ENCODE data around the gene PTPN4. TPM values are rescaled to one million over a fixed set of nuclear protein-coding genes. Genes with fewer than 3 reads are reported as not detected.
A peak's percentile ranks its signal among the peaks of the same experiment; 100 is the strongest.
"Not testable (repeated sequence)": the region's sequence is repeated elsewhere in the genome, so short reads cannot be mapped to it uniquely, and the experiment has no call there.

PTPN4 gene
- total RNA-seq, 1 donor from 2014 or later = 175 TPM

DNA sequence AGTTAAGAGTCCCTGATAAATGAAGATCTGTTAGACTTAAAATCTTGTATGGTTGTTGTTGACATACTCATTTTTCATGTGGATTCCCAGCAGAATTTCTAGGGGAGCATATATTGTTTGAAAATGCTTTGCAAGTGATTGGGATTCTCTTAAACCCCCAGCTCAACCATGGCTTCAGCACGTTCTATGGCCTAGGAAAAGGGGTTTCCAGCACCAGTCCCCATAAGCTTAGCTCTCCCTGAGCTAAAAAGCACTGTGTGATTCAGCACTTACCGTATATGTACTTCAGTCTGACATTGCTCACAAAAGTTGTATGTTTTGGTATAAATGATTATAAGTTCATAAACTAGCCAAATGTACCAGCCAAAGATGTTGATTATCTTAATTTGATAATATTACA is 173.1 kb downstream of the PTPN4 start:
- DNase-seq (ENCODE audit: low spot score in 2 of 2) = no peak
- FAIRE-seq = no peak

DNA sequence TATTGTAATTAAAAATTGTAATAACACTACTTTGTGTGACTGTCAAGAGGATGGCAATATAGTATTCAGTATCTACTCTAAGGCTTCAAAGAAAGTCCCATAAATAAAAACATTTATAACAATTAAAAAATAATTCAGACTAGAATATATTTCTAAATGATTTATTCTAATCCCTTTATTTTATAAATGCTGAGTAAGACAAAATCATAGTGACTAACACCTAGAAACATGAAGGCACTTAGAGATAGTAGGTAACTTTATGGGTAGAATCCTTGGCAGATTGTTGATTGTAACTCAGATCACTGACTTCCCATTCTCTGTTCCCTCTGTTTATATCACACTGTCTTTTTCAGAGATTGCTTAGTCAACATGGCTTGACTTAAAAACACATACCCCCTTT is 174.6 kb downstream of the PTPN4 start:
- FAIRE-seq = peak; percentile 19
- no peak for DNase-seq (ENCODE audit: low spot score in 2 of 2)

DNA sequence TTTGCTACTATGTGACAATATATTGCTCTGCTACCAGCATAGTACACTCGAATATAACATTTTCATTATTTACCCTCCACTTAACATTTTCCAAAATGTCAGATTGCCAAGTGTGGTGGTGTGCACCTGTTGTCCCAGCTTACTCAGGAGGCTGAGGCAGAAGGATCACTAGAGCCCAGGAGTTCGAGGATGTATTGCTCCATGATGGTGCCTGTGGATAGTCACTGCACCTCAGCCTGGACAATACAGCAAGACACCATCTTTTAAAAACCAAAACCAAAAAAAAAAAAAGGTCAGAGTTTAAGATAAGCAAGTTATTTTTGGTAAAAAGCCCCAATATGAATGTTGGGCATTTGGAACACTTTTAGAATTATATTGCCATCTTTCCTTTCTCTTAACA is 178.0 kb downstream of the PTPN4 start:
- DNase-seq (ENCODE audit: low spot score in 2 of 2) (no peak), FAIRE-seq (no peak)

DNA sequence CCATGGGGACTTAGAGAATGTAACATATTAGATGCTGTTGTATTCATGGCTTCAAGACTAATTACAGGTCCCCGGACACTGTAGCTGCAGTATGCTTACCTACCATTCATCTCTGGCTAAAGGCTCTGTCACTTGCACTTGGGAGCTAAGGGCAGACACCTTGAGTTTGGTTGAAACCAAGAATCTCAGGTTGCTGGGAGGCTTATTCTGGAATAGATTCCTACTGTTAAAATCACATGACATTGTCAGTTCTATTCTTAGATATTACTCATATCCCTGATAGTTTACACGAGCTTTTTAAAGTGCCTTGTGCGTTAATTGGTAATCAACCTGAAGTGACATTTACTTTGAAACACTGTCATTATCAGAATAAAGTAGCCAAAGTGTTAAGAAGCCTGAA is 180.2 kb downstream of the PTPN4 start:
- FAIRE-seq (no peak), DNase-seq (ENCODE audit: low spot score in 2 of 2) (no peak)

DNA sequence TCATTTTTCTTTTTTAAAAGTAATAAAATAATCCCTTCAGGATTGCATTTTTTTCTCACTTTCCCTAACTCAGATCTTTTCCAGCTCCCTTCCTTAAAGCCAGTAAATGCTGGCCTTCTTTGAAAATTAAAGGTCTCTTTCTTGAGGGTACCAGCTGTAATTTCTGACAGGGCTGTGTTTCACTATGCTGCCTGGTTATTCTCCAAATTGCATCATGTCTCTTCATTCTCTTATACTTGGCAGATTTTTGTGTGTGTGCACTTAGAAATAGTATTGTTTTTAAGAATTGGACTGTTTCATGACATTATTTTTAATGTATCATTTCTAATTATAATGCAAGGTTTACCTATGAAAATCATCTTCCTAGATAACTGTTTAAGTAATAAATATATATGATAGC is 181.1 kb downstream of the PTPN4 start:
- FAIRE-seq (peak; percentile 85), DNase-seq (ENCODE audit: low spot score in 2 of 2) (no peak)

DNA sequence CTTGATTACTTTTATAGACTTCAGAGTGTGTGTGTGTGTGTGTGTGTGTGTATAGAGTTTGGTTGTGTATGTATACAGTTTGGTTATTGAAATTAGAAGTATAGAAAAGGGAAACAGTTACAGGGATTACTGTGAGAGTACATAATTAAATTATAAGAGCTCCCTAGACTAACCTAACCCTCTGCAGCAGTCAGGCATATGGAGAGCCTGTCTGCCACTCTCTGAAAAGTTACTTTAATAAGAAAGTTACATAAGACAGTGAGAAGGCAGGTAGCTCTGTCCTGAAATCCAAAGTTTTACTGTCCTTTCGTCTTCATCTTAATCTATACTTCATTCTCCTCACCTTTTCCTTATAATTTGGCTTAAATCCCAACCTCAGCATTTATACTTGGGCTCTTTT is 181.7 kb downstream of the PTPN4 start:
- FAIRE-seq (no peak), DNase-seq (ENCODE audit: low spot score in 2 of 2) (no peak)

DNA sequence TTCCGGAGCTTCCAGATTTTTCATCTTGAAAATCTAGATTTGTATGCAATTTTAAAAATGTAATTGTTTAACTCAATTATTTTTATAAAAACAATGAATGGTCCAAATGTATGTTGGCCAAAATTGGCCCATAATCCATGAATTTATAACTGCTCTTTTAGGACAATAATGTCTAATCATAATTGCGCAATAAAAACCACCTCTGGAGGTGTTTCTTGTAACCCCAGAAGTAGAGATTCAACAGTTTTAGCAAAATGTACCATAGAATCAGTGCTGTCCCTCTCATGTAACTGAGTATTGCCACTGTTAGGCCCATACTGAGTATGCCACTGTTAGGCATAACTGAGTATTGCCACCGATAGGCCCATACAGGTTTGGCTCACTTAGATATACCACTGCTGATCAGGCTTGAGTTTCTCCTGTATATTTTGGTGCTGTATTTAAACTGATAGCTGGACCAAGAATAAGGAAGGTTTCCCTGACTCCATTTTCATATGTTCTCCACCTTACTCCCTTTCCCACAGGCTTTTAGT is 182.3 kb downstream of the PTPN4 start:
- FAIRE-seq (no peak), DNase-seq (ENCODE audit: low spot score in 2 of 2) (no peak)

DNA sequence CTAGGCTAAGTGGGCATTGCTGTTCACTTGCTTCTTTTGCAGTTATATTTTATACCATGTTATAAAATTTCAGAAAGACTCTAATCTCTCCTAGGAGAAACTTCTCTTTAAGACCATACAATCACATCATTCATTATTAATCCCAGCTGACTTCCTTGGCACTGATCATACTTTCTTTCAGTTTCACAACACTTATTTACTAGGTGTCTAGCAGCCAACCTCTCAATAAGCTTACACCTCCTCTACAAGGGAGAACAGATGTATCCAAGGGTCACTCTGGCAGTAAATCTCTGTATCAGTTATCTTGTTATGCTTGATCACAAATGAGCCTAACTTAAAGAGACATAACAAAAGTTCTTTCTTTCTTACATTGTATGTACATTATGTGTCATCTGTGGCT is 183.3 kb downstream of the PTPN4 start:
- FAIRE-seq (no peak), DNase-seq (ENCODE audit: low spot score in 2 of 2) (no peak)

DNA sequence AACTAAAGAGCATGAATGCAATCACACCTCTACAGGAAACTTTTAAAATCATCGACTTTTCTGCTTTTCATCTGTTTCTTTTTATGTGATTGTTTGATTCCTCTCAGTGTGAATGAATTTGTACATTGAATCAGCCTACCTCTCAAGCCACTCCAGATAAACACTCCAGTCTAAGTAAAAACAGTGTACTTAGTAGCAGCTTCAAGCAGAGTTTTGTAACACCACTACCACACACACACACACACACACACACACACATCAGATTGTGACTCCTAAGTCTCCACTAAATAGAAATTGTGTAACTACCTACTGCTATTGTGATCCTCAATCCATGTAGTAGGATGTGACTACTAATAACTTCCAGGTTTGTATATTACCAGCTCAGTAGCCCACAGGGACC is 187.8 kb downstream of the PTPN4 start:
- no peak for FAIRE-seq
- no peak for DNase-seq (ENCODE audit: low spot score in 2 of 2)

DNA sequence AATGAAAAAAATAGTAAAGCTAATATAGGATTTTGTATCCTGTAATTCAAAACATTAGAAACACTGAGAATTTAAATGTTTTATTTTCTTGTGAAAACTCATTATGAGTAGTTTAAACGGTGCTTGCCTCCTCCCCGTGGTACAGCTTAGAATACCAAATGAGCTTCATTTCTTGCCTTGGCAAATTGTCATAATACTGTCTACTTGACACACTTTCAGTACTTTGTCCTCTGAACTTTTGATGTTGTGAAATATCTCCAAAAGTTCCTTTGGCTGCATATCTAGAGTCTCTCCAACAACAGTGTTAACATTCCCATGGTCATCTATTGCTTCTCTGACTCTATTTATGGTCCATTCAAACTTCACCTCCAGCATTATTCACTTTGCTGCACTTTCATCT is 191.2 kb downstream of the PTPN4 start:
- FAIRE-seq = no peak
- no peak for DNase-seq (ENCODE audit: low spot score in 2 of 2)

DNA sequence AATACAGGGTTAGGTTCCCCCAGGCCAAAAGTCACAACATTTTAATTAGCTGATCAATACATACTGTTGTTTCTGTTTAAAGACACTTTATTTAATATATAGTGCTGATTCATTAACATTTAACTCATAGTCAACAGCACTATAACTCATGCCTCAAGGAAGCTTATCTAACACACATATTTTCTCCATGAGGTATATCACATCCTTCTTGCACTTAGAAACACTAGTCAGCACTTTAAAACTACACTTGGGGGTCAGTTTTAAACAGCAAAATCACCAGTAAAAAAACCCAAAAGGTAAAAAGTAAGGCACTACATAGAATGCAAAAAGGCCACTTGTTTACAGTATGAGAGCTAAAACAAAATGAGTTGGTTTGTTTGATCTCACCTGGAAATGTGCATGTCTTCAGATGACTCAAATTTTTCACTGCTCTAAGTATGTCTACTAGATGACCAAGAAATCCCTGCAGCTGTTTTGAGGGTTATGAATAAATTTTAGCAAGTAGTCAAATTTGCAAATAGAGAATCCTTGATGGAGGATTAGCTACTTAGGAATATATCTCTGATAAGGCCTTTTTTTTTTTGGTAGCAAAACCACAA is 199.0 kb downstream of the PTPN4 start:
- FAIRE-seq (no peak), DNase-seq (ENCODE audit: low spot score in 2 of 2) (no peak)

DNA sequence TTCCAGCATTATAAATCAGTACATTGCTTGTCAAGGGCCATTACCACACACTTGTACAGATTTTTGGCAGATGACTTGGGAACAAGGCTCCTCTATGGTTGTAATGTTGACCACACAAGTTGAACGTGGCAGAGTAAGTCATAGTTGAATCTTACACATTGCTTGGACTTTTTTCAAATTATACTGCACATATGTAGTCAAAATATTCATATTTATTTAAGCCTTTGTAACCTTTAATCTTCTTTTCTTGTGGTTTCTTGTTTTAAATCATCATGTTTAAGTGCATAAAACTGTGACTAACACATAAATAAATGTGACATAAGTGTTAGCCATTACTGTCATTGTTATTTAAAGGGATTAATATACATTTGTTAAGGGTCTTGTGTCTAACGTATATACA is 201.1 kb downstream of the PTPN4 start:
- no peak for DNase-seq (ENCODE audit: low spot score in 2 of 2)
- no peak for FAIRE-seq

DNA sequence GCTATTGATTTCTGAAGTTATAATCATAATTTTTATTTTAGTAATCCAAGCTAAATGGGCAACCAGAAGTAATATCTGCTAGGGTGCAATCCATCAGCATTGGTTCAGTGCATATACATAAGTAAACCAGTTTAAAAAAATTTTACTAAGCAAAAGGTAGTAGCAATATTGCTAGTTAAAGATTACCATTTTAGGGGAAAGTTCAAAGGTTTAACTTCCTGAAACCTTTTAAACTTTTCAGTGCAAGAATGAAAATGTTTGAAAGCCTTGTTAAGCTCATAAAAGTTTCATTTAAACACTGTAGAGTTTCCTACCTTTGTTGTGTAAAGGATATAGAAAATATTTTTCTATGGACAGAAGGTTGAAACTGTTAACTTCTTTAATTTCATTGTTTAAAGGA is 222.2 kb downstream of the PTPN4 start:
- DNase-seq (ENCODE audit: low spot score in 2 of 2) (no peak), FAIRE-seq (no peak)

DNA sequence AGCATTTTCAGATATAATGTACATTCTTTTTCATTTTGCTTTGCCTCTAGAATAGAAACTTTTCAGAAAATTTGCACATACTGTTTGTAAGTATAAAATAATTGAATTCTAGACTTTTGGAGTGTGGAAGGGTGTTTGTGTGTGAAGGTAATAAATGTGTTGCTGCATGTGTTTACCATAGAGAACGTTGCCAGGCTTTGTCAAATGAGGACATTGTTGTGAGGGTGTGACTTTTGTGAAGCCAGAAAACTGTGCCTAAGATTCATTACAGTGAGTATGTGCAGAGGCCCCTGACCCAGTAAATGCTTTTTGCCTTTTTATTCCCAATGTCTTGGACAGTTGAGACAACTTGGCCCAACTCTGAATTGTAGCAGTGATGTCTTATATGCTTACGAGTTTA is 222.8 kb downstream of the PTPN4 start:
- DNase-seq (ENCODE audit: low spot score in 2 of 2) (no peak), FAIRE-seq (no peak)

DNA sequence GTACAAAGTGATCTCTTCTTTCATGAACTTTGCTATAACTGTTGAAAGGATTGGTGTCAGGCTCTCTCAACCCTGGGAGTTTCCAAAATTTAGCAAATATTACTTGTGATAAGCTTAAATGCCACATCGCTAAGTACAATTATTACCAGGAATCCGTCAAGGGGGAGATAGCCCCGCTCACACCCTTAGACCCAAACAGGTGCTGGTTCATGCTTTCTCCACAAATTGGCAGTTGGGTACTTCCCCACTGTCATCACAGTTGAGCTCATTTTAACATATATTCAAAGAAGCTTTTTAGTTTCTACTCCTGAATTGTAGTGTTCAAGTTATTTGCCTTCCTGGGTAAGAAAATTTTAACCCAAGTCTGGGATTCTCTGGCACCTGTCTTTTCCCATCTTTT is 223.4 kb downstream of the PTPN4 start:
- DNase-seq (ENCODE audit: low spot score in 2 of 2) (no peak), FAIRE-seq (no peak)

DNA sequence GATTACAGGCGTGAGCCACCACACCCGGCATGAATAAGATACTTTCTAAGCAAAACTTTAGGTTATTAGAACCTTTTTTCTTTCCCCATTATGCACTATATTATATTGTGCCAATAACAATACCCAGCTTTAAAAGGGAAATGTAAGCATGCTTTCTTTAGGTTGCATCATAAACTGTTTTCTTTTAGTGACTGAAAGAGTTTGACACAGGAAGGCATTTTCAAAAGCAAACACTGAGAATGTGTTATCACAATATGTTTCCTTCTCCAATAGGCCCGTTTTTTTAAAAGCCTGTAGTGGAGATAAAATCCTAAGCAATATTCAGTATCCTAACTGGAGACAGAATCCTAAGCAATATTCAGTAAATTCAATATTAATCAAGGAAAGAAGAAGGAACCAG is 236.4 kb downstream of the PTPN4 start:
- no peak for FAIRE-seq

DNA sequence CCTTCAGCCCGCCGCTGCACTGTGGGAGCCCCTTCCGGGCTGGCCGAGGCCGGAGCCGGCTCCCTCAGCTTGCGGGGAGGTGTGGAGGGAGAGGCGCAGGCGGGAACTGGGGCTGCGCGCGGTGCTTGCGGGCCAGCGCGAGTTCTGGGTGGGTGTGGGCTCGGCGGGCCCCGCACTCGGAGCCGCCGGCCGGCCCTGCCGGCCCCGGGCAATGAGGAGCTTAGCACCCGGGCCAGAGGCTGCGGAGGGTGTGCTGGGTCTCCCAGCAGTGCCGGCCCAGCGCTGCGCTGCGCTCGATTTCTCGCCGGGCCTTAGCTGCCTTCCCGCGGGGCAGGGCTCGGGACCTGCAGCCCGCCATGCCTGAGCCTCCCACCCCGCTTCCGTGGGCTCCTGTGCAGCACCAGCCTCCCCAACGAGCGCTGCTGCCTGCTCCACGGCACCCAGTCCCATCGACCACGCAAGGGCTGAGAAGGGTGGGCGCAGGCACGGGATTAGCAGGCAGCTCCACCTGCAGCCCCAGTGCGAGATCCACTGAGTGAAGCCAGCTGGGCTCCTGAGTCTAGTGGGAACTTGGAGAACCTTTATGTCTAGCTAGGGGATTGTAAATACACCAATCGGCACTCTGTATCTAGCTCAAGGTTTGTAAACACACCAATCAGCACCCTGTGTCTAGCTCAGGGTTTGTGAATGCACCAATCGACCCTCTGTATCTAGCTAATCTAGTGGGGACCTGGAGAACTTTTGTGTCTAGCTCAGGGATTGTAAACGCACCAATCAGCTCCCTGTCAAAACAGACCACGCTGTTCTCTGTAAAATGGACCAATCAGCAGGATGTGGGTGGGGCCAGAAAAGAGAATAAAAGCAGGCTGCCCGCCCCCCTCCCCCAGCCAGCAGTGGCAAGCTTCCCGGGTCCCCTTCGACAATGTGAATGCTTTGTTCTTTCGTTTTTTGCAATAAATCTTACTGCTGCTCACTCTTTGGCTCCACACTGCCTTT is 237.5 kb downstream of the PTPN4 start:
- DNase-seq (ENCODE audit: low spot score in 2 of 2); FAIRE-seq: not testable (repeated sequence)

More for the DNA sequence above, 236.4 kb downstream of the PTPN4 start:
- DNase-seq (ENCODE audit: low spot score in 2 of 2) = no peak

DNA sequence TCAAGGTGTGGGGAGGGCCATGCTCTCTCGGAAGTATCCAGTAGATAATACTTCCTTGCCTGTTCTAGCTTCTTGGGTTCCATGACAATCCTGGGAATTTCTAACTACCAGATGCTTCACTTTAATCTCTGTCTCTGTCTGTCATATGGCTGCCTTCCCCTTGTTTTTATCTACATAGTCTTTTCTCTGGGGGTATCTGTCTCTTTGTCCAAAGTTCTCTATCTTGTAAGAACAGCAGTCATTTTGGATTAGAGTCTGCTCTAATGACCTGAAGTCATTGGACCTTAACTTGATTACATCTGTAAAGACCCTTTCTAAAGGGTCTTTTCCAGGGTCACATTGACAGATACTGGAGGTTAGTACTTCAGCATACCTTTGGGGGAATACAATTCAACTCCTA is 241.7 kb downstream of the PTPN4 start:
- FAIRE-seq (no peak), DNase-seq (ENCODE audit: low spot score in 2 of 2) (no peak)

DNA sequence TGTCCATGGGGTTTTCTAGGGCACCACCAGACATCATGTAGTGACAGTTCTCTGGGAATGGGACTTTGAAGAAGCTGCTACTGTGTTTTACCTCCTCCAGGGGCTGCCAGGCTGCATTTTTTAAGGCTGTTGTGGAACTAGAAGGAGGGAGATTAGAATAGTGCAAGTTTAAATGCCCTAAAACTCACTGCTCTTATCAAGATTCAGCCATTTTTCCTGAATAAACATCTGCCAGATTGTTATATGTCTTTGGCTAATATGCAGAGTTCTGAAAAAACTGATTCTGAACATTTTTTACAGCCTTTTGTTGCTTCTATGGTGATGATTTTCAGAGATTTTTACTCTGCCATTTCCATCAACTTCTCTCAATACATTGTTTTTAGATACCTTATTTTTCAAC is 244.5 kb downstream of the PTPN4 start:
- FAIRE-seq (no peak), DNase-seq (ENCODE audit: low spot score in 2 of 2) (no peak)

DNA sequence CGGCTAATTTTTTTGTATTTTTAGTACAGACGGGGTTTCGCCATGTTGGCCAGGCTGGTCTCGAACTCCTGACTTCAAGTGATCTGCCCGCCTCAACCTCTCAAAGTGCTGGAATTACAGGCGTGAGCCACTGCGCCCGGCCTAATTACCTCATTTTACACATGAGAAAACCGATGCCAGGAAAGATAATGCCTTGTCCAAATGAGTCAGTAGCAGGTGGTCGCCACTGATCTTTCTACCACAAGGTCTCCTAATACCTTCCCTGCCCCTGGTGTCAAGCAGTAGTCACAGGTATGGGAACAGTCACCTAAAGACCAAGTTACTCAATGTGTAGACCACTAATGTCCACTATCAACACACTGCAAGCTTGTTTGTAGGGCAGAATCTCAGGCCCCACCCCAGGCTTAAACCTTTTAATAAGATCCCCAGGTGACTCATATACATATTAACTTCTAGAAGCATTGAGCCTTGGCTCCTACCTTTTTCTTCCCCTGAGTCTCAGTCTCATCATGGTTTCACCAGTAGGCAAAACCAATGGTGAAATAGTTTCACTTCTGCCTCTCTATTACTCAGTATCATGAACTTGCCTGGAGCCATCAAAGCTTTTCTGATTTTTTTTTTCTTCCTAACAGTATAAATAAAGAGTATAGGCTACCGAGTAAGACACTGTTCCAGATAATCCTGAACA is 246.3 kb downstream of the PTPN4 start:
- FAIRE-seq = no peak
- DNase-seq (ENCODE audit: low spot score in 2 of 2) = no peak

DNA sequence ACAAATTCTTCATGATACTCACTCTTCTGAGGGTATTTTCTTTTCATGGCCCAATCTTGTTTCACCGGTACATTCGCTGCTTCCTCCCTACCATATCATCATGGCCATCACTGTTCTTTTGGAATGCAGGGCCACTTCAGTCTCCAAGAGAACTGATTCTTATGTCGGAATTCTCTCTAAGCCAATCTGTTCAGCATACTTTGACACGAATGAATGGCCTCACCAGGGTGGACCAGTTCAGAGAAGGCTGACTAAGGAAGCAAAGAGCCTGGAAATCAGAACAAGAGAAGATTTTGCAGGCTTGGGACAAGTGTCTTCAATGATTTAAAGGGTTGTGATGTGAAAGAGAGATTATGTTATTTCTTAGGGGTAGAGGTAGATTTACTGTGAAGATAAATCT is 248.1 kb downstream of the PTPN4 start:
- DNase-seq (ENCODE audit: low spot score in 2 of 2) (no peak), FAIRE-seq (no peak)

All from frontal cortex (tissue), 4 donors.